HepG2 (cell line): ENCODE data around the gene MED23. TPM values are rescaled to one million over a fixed set of nuclear protein-coding genes. Genes with fewer than 3 reads are reported as not detected.

ENCODE experiments used
- ATAC-seq: fragments of 200-7000 bp; cut with Tn5 transposase; 3 replicates; pipeline ENCODE4 v1.9.1; 2020; ENCODE audit warnings: mild to moderate bottlenecking, moderate library complexity
- BruUV-seq: library from RNA; stranded (reverse); fragments of 400-500 nt; replicated peaks from 2 replicates; lab custom pipeline; 2021; lab: Mats Ljungman, UMichigan
- CTCF ChIA-PET: fragments of 300-600 bp; formaldehyde crosslinking; extraction: SDS; loops from one replicate; lab custom pipeline; 2021; ENCODE audit warnings: low total read pairs, inconsistent platforms, low intra/inter-chr PET ratio; lab: Yijun Ruan, JAX
- POLR2A ChIA-PET: fragments of 350-600 bp; sonication (Branson Sonifier 250); formaldehyde crosslinking; loops from one replicate; lab custom pipeline; 2020; ENCODE audit warnings: antibody characterized with exemption, inconsistent platforms; lab: Yijun Ruan, JAX
- DNase-seq: peaks from one replicate; pipeline ENCODE4 v3.0.0-alpha.2; 2015; ENCODE audit warnings: low spot score
- FAIRE-seq: peaks from 3 replicates; lab custom pipeline; 2011; peaks lifted over from hg19 to GRCh38; lab: Jason Lieb, UNC
- H2AFZ ChIP-seq: one replicate; pipeline ENCODE4 v1.6.1; 2011; ENCODE audit warnings: low read length, inconsistent platforms
- H3K27ac ChIP-seq: fragments of 300-600 bp; 3 replicates; pipeline ENCODE4 v1.8.0; 2011; ENCODE audit warnings: mixed run types, mild to moderate bottlenecking, mixed read lengths, low read length, inconsistent platforms; ENCODE audit not compliant: insufficient read depth; ENCODE audit errors: extremely low read length
- H3K27me3 ChIP-seq, 2 experiments: fragments of 200-600 bp in 1 of 2; 2 replicates in 1 of 2; 3 replicates in 1 of 2; pipeline versions ENCODE4 v1.6.0 to v1.8.0; 2011; ENCODE audit warnings: low read length in 2 of 2, mild to moderate bottlenecking in 2 of 2, moderate library complexity in 2 of 2, inconsistent platforms in 1 of 2; ENCODE audit not compliant: insufficient read depth in 2 of 2, control insufficient read depth in 1 of 2
- H3K36me3 ChIP-seq, 2 experiments: fragments of 200-600 bp in 1 of 2; replicated peaks in 1 of 2; 2 replicates in 1 of 2; 3 replicates in 1 of 2; pipeline versions ENCODE4 v1.5.1 to v1.8.0; 2011; ENCODE audit warnings: low read length in 2 of 2, inconsistent platforms in 1 of 2; ENCODE audit not compliant: insufficient read depth in 2 of 2, control insufficient read depth in 1 of 2
- H3K4me1 ChIP-seq: 2 replicates; pipeline ENCODE4 v1.5.1; 2012; ENCODE audit warnings: low read length, inconsistent platforms; ENCODE audit not compliant: insufficient read depth
- H3K4me2 ChIP-seq: 2 replicates; pipeline ENCODE4 v1.6.0; 2011; ENCODE audit warnings: low read depth, low read length, inconsistent platforms
- H3K4me3 ChIP-seq, 3 experiments: fragments of 200-600 bp in 1 of 3; sonication (generic), shearing (Covaris generic) in 1 of 3; replicated peaks in 1 of 3; 2 replicates each; pipeline ENCODE4 v1.5.1; 2011 to 2016; ENCODE audit warnings: low read length in 3 of 3, inconsistent platforms in 2 of 3, low read depth in 2 of 3, mild to moderate bottlenecking in 2 of 3, control low read depth in 1 of 3, mixed read lengths in 1 of 3; ENCODE audit not compliant: insufficient read depth in 1 of 3
- H3K79me2 ChIP-seq: one replicate; pipeline ENCODE4 v1.6.1; 2011; ENCODE audit warnings: low read length, inconsistent platforms; ENCODE audit not compliant: insufficient read depth
- H3K9ac ChIP-seq: 2 replicates; pipeline ENCODE4 v1.6.0; 2011; ENCODE audit warnings: mild to moderate bottlenecking, low read depth, low read length, inconsistent platforms; ENCODE audit not compliant: insufficient read depth
- H3K9me3 ChIP-seq: 2 replicates; pipeline ENCODE4 v1.5.1; 2012; ENCODE audit warnings: mild to moderate bottlenecking, low read length
- H4K20me1 ChIP-seq: 2 replicates; pipeline ENCODE4 v1.6.0; 2011; ENCODE audit warnings: inconsistent platforms, mild to moderate bottlenecking, low read length, moderate library complexity; ENCODE audit not compliant: insufficient read depth
- ZNF34 ChIP-seq: sonication (generic); formaldehyde crosslinking; IDR thresholded peaks from 2 replicates; pipeline ENCODE4 v1.4.0; 2020; ENCODE audit warnings: mild to moderate bottlenecking, missing genetic modification reagents, borderline replicate concordance
- ZNF615 ChIP-seq: sonication (generic); formaldehyde crosslinking; IDR thresholded peaks from 2 replicates; pipeline ENCODE4 v1.5.0; 2020; ENCODE audit warnings: mild to moderate bottlenecking, missing genetic modification reagents, borderline replicate concordance
- WGBS: methylation state at CpG from one replicate; pipeline ENCODE4 v1.1.6; 2017; ENCODE audit warnings: low lambda C conversion rate; 5-methylcytosine and 5-hydroxymethylcytosine counted together
- in situ Hi-C: cut with HindIII; loops from 2 replicates; pipeline ENCODE4 v1.10.0; 2017; ENCODE audit warnings: low pct_unique_long_range_greater_than_20kb; ENCODE audit not compliant: extremely low pct_ligation_motif_present
- intact Hi-C: fragments of 100-400 bp; cut with micrococcal nuclease; formaldehyde crosslinking; loops from one replicate; pipeline ENCODE4 v1.10.0; 2022; ENCODE audit not compliant: unreplicated experiment
- polyA plus RNA-seq, 8 experiments: library from polyadenylated mRNA; depleted of rRNA in 3 of 8; stranded (reverse) in 7 of 8; unstranded in 1 of 8; fragments of >200 nt; fragmentation: Illumina TruSeq in 4 of 8; extraction: Trizol in 4 of 8; gene quantifications; 2 replicates each; pipeline versions ENCODE4 v1.2.1 to v1.2.3, GENCODE V29; 2011 to 2016; ENCODE audit warnings: low read depth in 4 of 8, missing spikeins in 1 of 8, mixed read lengths in 1 of 8; ENCODE audit not compliant: insufficient read depth in 1 of 8
- total RNA-seq, 5 experiments: library from RNA; depleted of rRNA; stranded (reverse); fragments of >200 nt; fragmentation: Illumina TruSeq; extraction: Trizol; gene quantifications; 2 replicates each; pipeline ENCODE4 v1.2.3, GENCODE V29; 2016; ENCODE audit warnings: low read depth in 1 of 5
- TF ChIP-seq, protein P1 (sequence below): sonication (generic); formaldehyde crosslinking; conservative IDR thresholded peaks from 2 replicates; pipeline ENCODE4 v1.8.0; 2022; ENCODE audit warnings: mild to moderate bottlenecking, moderate library complexity, missing genetic modification reagents
- TF ChIP-seq, protein P2 (sequence below): sonication (generic); formaldehyde crosslinking; IDR thresholded peaks from 2 replicates; pipeline ENCODE4 v1.5.0; 2020; ENCODE audit warnings: mild to moderate bottlenecking, missing genetic modification reagents
- TF ChIP-seq, protein P3 (sequence below): sonication (generic); formaldehyde crosslinking; IDR thresholded peaks from 2 replicates; pipeline ENCODE4 v1.9.0; 2021; ENCODE audit warnings: missing genetic modification reagents, borderline replicate concordance
- TF ChIP-seq, protein P4 (sequence below): sonication (generic); formaldehyde crosslinking; IDR thresholded peaks from 2 replicates; pipeline ENCODE4 v1.5.1; 2020; ENCODE audit warnings: mild to moderate bottlenecking, missing genetic modification reagents, borderline replicate concordance

MED23 gene
- total and polyA plus RNA-seq, 2 of the 13 experiments (the other 11 are each of a cell fraction or from before 2014, with no cell fraction given): 34.9 to 50.5 TPM

DNA sequence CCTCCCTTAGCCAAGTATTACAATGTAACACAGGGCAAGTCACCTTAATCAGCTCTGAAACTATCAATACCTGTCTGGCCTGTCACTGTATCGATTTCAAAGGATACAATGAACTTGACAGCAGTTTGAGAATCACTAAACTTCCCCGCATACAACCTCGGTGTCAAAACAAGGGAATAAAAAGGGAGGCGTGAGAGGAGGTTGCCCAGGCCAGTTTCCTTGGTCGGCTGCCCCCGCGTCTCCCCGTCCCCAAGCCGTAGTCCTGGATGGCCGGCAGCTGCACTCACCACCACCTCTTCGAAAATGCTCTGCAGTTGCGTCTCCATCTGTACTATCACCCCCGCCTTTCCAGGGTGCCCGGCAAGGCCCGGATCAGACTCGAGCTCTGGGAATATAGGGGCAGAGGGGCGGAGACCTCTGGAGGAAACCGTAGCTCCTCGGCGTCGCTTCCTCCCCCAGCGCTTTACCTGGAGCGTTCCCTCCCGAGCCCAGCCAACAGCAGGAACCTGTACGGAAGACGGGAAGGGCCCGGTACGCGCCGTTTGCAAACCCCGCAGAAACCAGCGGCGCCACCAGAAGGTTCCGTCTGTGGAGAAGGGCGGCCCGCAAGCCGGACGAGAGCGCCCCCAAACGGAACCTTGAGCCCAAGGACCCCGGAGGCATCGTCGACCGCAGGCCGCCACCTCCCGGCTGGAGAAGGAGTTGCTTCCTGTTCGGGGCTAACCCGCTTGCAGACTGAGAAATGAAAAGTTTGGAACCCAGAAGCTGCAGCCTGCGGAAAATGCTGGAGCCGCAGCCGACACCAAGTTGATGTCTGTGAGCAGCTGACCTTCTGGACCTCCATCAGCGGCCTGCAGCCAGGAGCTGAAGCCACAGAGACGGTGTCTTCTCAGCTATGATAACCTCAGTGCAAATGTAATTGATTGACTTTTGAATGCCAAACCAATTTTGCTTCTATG, at the start of gene MED23 (continued):
- TF ChIP-seq, protein P1, sequence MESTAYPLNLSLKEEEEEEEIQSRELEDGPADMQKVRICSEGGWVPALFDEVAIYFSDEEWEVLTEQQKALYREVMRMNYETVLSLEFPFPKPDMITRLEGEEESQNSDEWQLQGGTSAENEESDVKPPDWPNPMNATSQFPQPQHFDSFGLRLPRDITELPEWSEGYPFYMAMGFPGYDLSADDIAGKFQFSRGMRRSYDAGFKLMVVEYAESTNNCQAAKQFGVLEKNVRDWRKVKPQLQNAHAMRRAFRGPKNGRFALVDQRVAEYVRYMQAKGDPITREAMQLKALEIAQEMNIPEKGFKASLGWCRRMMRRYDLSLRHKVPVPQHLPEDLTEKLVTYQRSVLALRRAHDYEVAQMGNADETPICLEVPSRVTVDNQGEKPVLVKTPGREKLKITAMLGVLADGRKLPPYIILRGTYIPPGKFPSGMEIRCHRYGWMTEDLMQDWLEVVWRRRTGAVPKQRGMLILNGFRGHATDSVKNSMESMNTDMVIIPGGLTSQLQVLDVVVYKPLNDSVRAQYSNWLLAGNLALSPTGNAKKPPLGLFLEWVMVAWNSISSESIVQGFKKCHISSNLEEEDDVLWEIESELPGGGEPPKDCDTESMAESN (CRISPR knock-in tag): peak; percentile 100
- TF ChIP-seq ZNF34 (CRISPR knock-in tag): peak; percentile 100
- TF ChIP-seq, protein P2, sequence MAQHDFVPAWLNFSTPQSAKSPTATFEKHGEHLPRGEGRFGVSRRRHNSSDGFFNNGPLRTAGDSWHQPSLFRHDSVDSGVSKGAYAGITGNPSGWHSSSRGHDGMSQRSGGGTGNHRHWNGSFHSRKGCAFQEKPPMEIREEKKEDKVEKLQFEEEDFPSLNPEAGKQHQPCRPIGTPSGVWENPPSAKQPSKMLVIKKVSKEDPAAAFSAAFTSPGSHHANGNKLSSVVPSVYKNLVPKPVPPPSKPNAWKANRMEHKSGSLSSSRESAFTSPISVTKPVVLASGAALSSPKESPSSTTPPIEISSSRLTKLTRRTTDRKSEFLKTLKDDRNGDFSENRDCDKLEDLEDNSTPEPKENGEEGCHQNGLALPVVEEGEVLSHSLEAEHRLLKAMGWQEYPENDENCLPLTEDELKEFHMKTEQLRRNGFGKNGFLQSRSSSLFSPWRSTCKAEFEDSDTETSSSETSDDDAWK (CRISPR knock-in tag): no peak
- TF ChIP-seq, protein P3, sequence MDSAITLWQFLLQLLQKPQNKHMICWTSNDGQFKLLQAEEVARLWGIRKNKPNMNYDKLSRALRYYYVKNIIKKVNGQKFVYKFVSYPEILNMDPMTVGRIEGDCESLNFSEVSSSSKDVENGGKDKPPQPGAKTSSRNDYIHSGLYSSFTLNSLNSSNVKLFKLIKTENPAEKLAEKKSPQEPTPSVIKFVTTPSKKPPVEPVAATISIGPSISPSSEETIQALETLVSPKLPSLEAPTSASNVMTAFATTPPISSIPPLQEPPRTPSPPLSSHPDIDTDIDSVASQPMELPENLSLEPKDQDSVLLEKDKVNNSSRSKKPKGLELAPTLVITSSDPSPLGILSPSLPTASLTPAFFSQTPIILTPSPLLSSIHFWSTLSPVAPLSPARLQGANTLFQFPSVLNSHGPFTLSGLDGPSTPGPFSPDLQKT (CRISPR knock-in tag): no peak
- TF ChIP-seq ZNF615 (CRISPR knock-in tag): peak; percentile 99
- TF ChIP-seq, all 625 proteins: peak for 520

DNA sequence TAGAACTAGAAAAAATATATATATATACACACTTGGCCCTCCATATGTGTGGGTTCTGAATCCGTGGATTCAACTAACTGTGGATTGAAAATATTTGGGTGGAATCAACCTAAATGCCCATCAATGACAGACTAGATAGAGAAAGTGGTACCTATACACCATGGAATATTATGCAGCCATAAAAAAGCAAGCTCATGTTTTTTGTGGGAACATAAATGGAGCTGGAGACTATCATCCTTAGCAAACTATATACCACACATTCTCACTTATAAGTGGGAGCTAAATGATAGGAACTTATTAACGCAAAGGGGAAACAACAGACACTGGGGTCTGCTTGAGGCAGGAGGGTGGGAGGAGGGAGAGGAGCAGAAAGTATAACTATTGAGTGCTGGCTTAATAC, 45.1 kb upstream of the MED23 start:
- no peaks in the 10 kb centered on the region for H4K20me1 ChIP-seq
- H2AFZ ChIP-seq: no peak overlapping the region
- 94% methylated on average over 2 of the region's 2 CpGs for WGBS
- H3K9ac ChIP-seq: no peak overlapping the region
- no peaks in the 10 kb centered on the region for H3K4me1 ChIP-seq
- in situ Hi-C loops (no loop called here), intact Hi-C loops (no loop called here)
- no peaks in the 10 kb centered on the region for H3K27me3 ChIP-seq
- BruUV-seq: no TSS peak
- H3K36me3 ChIP-seq: peaks cover 17 to 51% of the 10 kb centered on the region in 2 experiments
- DNase-seq (no peak), FAIRE-seq (no peak), ATAC-seq (no peak)
- ChIA-PET POLR2A (no interaction called here), CTCF (no interaction called here)
- H3K79me2 ChIP-seq: no peaks in the 10 kb centered on the region
- H3K4me3 ChIP-seq: no peak overlapping the region
- no peak overlapping the region for H3K27ac ChIP-seq
- H3K4me2 ChIP-seq: no peak overlapping the region
- H3K9me3 ChIP-seq: no peaks in the 10 kb centered on the region
- TF ChIP-seq, protein P4, sequence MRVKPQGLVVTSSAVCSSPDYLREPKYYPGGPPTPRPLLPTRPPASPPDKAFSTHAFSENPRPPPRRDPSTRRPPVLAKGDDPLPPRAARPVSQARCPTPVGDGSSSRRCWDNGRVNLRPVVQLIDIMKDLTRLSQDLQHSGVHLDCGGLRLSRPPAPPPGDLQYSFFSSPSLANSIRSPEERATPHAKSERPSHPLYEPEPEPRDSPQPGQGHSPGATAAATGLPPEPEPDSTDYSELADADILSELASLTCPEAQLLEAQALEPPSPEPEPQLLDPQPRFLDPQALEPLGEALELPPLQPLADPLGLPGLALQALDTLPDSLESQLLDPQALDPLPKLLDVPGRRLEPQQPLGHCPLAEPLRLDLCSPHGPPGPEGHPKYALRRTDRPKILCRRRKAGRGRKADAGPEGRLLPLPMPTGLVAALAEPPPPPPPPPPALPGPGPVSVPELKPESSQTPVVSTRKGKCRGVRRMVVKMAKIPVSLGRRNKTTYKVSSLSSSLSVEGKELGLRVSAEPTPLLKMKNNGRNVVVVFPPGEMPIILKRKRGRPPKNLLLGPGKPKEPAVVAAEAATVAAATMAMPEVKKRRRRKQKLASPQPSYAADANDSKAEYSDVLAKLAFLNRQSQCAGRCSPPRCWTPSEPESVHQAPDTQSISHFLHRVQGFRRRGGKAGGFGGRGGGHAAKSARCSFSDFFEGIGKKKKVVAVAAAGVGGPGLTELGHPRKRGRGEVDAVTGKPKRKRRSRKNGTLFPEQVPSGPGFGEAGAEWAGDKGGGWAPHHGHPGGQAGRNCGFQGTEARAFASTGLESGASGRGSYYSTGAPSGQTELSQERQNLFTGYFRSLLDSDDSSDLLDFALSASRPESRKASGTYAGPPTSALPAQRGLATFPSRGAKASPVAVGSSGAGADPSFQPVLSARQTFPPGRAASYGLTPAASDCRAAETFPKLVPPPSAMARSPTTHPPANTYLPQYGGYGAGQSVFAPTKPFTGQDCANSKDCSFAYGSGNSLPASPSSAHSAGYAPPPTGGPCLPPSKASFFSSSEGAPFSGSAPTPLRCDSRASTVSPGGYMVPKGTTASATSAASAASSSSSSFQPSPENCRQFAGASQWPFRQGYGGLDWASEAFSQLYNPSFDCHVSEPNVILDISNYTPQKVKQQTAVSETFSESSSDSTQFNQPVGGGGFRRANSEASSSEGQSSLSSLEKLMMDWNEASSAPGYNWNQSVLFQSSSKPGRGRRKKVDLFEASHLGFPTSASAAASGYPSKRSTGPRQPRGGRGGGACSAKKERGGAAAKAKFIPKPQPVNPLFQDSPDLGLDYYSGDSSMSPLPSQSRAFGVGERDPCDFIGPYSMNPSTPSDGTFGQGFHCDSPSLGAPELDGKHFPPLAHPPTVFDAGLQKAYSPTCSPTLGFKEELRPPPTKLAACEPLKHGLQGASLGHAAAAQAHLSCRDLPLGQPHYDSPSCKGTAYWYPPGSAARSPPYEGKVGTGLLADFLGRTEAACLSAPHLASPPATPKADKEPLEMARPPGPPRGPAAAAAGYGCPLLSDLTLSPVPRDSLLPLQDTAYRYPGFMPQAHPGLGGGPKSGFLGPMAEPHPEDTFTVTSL (CRISPR knock-in tag): no peak
